Stimulated activated CD4-positive, alpha-beta T cell treated with anti-CD3 and anti-CD28 coated beads, Interleukin-4, amount 100 ng/mL, for 1 hour (primary cell): ENCODE measurements around the gene ADAMTS12.

Source experiments
- DNase-seq: peaks from one replicate; pipeline ENCODE4 v3.0.0-alpha.2; 2020

ADAMTS12 gene

DNA sequence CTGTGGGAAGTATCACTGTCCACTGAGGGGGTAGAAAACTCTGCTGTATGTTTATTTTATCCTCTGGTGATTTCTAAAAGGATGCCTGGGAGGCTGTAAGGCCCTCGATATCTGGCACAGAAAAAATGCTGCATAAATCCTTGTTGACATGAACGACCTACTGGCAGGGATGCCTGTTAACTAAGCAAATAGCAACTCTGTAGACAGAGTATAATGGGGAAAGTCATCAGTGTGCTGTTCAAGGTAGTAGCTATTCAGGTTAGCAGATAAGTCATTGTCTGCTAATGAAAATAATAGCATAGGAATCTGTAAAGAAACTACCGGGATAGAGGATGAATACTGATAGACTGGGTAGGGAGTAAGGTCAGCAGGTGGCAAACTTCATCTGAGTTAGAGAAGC is 256.2 kb downstream of the ADAMTS12 start:
- DNase-seq: no peak

DNA sequence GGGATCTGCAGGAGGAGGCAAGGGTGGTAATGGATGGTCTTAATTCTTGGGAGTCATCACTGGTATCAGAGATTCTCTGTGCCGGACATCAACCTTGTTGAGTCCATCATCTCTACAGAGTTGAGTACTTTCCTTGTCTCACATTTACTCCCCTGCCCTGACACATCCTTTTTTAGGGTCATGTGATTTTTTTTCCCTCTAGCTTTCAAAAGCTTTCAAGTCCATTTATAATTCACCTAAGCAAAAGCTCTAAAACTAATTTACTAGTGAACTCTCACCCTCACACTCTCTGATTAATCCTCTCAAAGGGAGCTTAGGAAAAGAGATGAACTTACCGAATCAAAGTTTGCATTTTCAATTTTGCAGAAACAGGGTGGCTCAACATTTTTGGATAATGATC is 258.1 kb downstream of the ADAMTS12 start:
- no peak for DNase-seq

DNA sequence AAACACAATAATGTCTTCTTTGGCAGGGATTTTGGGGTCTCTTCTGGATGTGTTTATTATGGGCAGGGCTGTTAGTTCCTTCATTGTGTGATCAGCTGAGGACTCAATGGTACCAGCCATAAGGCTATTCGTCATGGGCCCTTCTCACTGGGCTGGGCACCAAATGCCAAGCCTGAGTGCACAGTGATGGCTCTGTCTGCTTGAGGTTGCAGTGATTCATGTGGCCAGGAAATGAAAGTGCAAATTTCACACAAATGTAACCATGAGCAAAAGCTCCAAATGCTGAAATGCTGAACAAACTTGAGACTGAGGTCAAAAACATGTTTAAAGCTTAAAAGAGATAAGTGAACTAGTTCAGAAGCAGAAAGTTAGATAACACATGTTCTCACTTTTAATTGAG is 260.0 kb downstream of the ADAMTS12 start:
- no peak for DNase-seq

DNA sequence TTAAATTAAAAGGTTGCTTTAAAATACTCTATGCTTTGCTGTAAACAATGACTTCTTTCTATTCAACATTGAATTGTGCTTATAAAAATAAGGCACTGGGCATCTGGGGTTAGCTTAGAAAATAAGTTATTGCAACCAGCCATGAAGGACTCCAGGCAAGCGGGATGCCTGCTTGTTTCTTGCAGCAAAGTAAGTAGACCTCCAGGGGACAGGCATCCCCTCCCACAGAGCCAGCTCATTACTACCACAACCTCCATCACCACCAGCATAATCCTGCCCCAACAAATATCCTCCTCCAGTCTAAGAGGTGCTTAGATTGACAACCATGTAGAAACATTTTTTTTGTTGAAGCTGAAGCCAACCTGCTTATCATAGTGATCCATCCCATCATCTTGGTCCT is 260.7 kb downstream of the ADAMTS12 start:
- no peak for DNase-seq

DNA sequence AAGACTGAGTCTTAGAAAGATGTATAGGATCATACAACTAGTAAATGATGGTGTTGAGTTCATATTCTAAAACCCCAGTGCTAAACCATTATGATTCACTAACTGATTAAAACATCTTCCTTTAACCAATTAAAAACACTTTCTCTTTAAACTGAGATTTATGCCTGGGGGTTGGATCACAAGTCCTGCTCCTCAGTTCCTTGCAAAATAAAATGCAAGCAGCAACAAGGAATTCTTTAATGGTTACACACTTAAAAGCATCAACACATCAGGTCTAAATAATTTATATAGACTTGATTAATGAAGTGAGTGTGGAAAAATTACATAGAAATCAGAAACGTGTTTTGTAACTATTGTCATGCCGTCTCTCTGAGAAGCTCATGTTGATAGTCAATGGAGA is 261.8 kb downstream of the ADAMTS12 start:
- no peak for DNase-seq

DNA sequence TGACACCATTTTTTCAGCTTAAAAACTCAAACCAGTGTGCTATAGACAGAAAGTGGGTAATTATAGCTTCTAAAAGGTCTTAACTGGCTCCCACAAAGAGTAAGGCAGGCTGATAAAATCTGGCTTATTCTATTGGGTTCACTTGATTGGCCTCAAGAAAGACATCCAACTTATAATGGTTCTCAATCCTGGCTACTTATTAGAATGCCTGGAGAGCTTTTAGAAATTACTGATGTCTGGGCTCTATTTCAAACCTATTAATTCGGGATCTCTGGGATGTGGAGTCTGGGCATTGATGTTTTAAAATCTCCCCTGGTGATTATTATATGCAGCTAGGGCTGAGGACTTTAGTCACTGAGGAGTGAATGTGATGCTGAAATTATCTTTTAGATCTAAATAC is 263.0 kb downstream of the ADAMTS12 start:
- no peak for DNase-seq

DNA sequence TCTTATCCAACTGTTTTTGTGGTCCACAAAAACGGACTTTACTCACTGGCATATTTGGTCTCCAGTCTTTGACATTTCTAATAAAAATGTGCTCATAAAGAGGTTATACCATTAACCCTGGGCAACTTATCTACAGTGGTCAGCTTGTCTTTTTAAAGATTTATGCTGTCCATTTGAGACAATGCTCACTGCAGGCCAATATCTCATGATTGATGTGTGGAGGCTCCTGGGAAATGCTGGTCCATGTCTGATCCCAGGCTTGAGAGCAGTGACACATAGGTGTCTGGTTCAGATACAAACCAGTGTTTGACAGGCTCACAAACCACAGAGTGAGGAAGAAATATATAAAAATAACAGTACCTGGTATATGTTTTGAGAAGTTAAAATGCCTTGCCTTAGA is 270.3 kb downstream of the ADAMTS12 start:
- DNase-seq: no peak

DNA sequence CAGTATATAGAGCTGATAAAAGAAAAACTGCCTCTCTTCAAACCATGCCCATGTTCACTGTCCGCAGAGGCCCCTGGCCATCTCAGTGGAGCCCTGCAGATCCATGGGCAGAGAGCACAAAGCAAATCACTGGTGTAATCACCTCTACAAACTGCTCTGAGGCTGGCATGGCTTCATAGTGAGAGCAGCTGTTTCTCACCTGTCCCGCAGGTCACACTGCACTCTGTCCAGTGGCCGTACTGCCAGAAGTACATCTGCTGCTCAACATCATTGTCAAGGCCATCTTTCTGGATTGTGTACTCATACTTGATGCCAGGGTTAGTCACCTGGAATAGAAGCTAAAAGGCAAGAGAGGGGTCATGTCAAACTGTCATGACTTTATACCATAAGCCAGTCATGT is 277.8 kb downstream of the ADAMTS12 start:
- DNase-seq: no peak

DNA sequence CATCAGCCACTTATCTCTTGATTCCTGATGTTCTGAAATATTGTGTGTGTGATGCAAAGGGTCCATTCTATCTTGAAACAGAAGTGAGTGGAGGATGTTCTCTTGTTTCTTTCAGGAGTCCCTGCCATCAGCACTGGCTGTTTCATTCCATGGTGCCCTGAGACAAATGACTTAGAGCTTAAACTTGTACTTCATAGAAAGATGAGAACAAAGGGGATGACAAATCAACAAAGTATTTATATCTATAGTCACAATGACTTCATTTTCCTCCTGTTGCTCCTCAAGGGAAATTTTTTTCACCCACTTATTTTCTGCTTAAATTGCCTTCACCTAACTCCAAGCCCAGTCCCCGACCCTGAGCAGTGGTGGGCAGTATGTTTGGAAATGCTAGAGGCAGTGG is 279.4 kb downstream of the ADAMTS12 start:
- no peak for DNase-seq

DNA sequence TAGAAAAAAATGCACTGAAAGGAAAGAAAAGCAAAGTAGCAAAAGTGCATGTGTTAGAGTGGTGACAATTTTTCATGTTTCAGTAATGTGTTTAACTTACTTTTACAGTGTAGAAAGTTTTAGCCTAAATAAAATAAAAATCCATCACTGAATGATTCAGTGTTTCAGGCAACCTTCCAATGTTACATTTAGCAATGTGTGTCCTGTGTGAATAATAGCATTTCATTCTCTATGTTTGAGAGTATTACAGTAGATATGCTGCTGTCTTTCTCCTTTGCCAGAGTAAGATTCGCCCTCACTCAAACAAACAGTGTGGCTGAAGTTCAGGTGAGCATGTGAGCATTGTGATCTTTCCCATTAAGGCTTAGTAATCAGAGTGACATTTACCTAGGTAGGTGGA is 279.9 kb downstream of the ADAMTS12 start:
- no peak for DNase-seq

DNA sequence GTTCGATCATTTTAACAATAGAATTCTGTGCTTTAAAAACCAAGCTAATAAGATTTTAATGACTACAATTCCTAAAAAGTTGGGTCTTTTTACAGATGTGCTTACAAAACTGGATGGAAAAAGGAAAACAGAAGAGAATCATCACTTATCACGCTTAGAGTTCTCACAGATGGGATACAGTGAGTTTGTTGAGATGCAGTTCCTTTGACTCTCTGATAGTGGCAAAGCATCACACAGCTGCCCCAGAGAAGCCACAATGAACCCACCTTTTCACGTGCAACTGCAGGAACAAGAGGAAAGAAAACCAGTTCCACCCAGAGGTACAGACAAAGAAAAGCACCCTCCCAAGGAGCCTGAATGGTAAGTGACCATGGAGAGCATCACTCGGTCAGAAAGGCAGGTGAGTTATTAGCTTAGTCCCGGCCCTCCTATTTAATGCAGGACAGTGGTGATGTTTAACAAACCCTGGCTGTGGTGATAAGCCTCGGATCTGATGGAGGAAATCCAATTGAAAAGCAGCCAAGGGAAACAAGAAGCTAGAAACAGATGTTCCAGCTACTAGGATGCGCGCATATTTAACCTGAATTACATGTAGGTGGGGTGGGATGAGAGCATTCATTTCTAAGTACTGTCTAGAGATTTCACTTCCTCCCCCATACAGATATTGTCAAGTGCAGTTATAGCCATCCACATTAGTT is 283.3 kb downstream of the ADAMTS12 start:
- DNase-seq: no peak

DNA sequence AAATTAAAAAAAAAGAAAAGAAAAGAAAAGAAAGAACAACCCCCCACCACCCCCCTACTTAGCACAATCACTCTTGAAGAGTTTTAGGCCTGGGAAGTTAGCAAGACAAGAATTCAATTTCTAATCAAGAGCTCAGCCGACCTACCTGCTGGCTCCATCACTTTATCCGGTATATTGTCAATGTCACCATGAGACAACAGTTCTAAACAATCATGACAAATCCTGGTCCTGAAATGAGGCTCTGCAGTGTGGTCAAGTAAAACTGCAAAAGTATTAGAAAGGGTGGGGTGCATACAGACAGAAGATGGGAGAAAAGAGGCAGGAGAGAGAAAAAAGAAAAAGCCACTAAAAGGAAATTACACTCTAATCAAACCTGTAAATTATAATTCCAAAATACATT is 287.3 kb downstream of the ADAMTS12 start:
- no peak for DNase-seq

DNA sequence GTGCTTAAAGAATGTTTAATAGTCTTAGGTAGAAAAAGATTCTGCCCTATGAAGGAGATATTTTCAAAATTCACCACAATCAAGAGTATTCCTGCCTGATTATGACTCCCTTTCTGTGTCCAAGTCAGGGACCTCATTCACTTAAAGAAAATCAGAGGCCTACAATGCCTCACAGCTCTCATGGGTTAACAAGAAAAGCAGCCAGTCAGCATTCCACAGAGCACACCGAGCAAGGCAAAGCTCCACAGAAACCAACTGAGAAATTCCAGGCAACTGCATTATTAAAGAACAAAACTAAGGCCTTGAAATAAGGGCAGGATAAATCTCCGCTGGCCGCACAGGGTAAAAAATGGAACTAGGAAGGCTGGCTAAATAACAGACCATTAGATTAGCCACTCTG is 289.9 kb downstream of the ADAMTS12 start:
- no peak for DNase-seq

DNA sequence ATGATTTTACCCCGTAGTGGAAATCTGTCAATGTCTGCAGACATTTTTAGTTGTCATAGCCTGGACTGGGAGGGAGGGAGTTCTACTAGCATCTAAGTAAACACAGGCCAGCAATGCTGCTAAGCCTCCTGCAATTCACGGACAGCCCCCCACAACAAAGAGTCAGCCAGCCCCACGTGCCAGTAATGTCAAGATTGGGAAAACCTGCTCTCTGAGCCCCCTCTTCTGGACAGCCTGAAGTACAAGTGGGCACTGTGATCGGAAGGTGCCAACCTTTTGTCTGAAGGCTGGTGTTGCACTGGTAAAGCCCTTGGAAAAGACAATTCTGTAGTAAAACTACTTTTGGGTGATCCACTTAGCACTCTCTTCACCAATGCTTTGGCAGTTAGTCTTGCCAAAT is 296.5 kb downstream of the ADAMTS12 start:
- no peak for DNase-seq

DNA sequence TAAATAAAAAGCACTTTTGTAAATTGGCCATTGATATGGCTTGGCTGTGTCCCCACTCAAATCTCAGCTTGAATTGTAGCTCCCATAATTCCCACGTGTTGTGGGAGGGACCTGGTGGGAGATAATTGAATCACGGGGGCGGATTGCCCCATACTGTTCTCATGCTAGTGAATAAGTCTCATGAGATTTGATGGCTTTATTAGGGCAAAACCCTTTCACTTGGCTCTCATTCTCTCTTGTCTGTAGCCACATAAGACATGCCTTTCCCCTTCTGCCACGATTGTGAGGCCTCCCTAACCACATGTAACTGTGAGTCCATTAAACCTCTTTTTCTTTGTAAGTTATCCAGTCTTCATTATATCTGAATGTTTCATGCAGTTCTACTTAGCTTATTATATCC is 297.8 kb downstream of the ADAMTS12 start:
- DNase-seq: no peak

DNA sequence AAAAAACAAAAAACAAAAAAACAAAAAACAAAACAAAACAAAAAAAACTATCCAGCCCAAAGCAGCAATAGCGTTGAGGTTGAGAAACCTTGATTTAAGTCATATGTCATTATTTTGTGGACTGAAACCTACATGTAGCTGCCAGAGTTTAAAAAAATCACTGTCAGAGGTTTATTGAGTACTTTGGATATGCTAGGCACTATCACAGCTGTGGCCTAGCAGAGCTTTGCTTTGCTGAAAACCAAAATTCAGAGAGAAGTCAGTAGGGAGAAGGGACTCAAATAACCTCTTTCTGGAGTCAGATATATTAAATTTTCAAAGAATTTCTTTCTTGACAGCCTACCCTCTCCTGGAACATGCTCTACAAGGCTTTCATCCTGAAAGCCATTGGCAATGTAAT is 299.5 kb downstream of the ADAMTS12 start:
- no peak for DNase-seq

DNA sequence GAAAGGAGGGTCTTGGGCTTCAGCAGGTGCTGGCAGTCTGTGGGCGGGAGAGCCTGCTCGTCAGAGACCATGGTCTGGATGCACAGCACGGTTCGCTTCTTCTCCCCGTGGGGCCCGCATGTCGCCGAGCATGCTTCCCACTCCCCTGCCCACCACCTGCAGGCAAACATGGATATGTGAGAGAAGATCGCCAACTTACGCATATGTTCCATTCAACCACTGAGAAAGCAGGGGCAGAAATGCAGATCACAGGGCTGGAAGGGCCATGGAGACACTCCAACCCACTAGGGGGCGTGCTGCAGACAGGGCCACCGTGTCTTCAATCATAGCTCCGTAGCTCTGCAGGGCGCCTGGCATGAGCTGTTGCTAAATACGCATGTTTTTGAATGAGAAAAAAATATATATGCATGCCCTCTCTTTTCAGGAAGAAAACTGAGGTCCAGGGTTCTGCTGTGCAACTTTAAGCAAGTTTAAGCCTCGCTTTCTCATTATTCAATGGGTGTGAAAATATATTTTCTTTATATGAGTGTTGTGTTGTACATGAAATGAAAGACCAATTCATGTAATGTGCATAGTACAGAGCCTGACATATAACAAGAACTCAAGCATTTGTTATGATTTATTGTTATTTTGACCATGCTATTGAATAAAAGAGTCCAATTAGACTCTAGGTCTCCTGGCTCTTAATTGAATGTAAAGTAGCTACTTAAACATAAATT is 303.0 kb downstream of the ADAMTS12 start:
- peak; percentile 34 for DNase-seq

DNA sequence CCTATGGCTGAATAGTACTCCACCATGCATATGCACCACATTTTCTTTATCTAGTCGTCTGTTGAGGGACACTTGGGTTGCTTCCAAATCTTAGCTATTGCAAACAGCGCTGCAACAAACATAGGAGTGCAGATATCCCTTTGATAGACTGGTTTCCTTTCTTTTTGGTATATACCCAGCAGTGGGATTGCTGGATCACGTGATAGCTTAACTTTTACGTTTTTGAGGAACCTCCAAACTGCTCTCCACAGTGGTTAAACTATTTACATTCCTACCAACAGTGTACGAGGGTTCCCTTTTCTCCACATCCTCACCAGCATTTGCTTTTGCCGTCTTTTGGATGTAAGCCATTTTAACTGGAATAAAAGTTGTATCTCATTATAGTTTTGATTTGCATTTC is 308.5 kb downstream of the ADAMTS12 start:
- no peak for DNase-seq

DNA sequence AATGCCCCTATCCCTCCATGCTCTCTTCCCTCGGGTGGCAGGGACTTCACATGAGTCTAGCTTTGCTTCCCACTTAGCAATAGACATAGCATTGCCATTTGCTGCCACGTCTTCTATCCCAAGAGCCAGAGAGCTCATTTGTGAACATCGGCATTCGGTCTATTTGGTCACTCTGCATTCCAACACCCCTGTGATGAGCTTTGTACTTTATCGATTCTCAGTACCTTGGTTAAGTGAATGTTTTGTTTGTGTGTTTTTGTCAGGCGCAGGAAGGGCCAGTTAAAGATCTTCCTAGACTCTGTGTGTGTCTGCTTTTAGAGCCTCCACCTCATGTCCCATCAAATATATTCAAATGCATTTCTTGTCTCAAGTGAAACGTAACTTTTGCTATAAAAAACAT is 309.4 kb downstream of the ADAMTS12 start:
- no peak for DNase-seq

DNA sequence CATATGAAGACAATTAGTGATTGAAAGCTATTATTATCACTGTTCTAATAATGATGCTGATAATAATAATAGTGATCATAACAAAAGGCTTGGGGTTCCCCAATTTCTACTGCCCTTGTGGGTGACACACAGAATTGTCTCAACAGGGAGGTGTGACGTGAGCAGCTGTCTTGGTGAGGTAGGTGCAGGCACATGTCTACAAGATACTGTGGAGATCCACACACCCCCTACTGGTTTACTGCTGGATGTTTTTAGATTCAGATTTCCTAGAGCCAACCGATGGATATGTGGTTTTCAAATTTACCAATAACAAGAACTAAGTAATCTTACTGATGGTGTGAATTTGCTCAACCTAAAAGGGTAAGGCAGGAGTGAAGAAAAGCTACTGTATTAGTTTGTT is 312.0 kb downstream of the ADAMTS12 start:
- DNase-seq: no peak

DNA sequence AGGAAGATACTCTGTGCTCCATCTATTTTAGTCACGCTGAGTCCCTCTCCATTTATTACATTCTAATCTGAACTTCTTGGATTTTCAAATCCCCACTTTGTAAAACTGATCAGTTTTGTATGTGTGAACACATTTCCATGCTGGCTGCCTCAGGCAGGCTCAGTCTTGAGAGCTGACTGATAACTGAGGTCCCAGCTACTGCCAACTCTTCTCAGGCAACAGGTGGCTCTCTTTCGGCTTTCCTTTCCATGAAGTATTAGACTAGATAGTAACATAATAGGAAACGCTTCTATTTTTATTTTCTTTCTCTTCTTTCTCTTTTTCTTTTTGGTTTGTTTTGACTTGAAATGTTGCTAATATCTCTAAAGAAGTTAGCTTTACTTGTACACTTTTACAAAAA is 312.6 kb downstream of the ADAMTS12 start:
- no peak for DNase-seq

DNA sequence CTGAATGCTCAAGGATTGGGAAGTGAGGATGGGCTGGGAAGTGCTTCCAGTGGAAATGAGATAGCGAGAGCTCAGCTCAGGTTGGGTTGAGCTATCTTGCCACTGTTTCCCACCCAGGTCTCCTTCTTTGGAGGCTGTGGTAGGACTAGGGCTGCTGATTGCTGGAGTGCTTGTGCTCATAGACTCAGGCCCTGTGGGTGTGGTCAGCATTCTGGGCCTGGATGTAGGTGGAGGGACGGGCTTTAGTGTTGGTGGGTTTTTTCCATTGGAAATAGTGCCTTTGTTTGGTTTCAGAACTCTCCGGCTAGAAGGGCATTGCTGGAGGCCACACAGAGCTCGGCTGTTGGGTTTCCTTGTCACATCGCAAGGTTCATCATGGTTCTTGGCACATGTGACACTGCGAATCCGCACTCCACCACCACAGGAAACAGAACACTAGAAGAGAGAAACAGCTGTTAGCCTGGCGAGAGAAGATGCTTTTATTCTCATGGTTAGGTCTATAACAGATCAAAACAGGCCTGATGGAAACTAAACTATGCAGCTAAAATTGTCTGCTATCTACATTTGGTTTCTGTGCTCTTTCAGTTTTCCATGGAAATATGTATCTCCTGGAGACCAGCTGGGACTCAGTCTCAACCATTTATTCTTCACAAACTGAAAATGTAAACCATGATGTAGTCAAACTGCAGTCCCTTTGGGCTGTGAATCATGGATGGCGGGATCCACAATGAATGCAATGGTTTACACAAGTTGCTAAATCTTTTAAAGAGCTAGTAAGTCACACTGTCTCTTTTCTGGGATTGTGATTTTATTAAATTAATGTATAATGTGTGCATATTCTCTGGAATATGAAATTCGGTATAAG is 314.8 kb downstream of the ADAMTS12 start:
- DNase-seq: no peak

DNA sequence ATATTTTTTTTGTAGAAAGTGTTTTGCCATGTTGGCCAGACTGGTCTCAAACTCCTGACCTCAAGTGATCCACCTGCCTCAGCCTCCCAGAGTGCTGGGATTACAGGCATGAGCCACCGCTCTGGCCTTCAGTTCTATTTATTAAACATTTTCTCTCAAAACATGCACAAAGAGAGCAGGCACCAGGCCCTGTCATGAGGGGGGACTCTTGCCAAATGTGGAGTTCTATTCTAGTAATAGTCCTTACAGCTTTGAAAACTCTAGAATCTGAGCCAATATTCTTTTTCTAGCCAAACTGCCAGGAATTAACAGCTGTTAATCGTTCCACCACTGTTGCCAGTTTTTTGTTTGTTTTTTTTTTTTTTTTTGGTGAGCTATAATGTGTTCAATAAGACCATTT is 326.5 kb downstream of the ADAMTS12 start:
- DNase-seq: no peak
